HepG2 (cell line): ENCODE measurements around the gene NCMAP. TPM values are rescaled to one million over a fixed set of nuclear protein-coding genes. Genes with fewer than 3 reads are reported as not detected.
"Not testable (repeated sequence)": the region's sequence is repeated elsewhere in the genome, so short reads cannot be mapped to it uniquely, and the experiment has no call there.

Experiments
- CEBPB ChIP-seq: IDR thresholded peaks from 2 replicates; pipeline ENCODE4 v1.6.1; 2011; ENCODE audit warnings: low read depth, low read length, improper control_type of control experiment, borderline replicate concordance
- FOXK1 ChIP-seq: sonication (generic); formaldehyde crosslinking; IDR thresholded peaks from 2 replicates; pipeline ENCODE4 v1.4.0; 2020; ENCODE audit warnings: low read depth, missing genetic modification reagents, borderline replicate concordance
- FOXO1 ChIP-seq: sonication (generic); formaldehyde crosslinking; IDR thresholded peaks from 2 replicates; pipeline ENCODE4 v1.4.0; 2020; ENCODE audit warnings: missing genetic modification reagents
- GABPA ChIP-seq, 2 experiments: IDR thresholded peaks; 2 replicates each; pipeline ENCODE4 v1.6.1; 2011 to 2016; ENCODE audit warnings: low read depth in 2 of 2, low read length in 1 of 2, missing biosample characterization in 1 of 2, missing genetic modification characterization in 1 of 2
- GATAD2A ChIP-seq: IDR thresholded peaks from 2 replicates; pipeline ENCODE4 v1.6.1; 2016
- HNF4A ChIP-seq: sonication (generic); formaldehyde crosslinking; IDR thresholded peaks from 2 replicates; pipeline ENCODE4 v1.4.0; 2020; ENCODE audit warnings: missing genetic modification reagents
- HNF4G ChIP-seq, 2 experiments: sonication (generic) in 1 of 2; formaldehyde crosslinking in 1 of 2; IDR thresholded peaks; 2 replicates each; pipeline versions ENCODE4 v1.4.0 to v1.6.1; 2011 to 2020; ENCODE audit warnings: borderline replicate concordance in 2 of 2, low read depth in 2 of 2, mild to moderate bottlenecking in 2 of 2, low read length in 1 of 2, missing genetic modification reagents in 1 of 2, moderate library complexity in 1 of 2
- KMT2B ChIP-seq: IDR thresholded peaks from 2 replicates; pipeline ENCODE4 v1.6.1; 2016; ENCODE audit warnings: missing genetic modification reagents, missing compliant biosample characterization
- NR2F6 ChIP-seq, 2 experiments: IDR thresholded peaks; 2 replicates each; pipeline ENCODE4 v1.6.1; 2016; ENCODE audit warnings: antibody characterized with exemption in 1 of 2, mild to moderate bottlenecking in 1 of 2
- RXRB ChIP-seq: IDR thresholded peaks from 2 replicates; pipeline ENCODE4 v1.6.1; 2016; ENCODE audit warnings: borderline replicate concordance, missing genetic modification reagents, missing compliant biosample characterization
- SAP130 ChIP-seq: IDR thresholded peaks from 2 replicates; pipeline ENCODE4 v1.6.1; 2016; ENCODE audit warnings: low read depth
- SMAD3 ChIP-seq: sonication (generic); formaldehyde crosslinking; IDR thresholded peaks from 2 replicates; pipeline ENCODE4 v1.4.0; 2020; ENCODE audit warnings: missing genetic modification reagents
- SPEN ChIP-seq: sonication (generic); formaldehyde crosslinking; IDR thresholded peaks from 2 replicates; pipeline ENCODE4 v1.5.1; 2020; ENCODE audit warnings: low read depth, mild to moderate bottlenecking, missing genetic modification reagents
- ZBTB7B ChIP-seq: sonication (generic); formaldehyde crosslinking; IDR thresholded peaks from 2 replicates; pipeline ENCODE4 v1.4.0; 2020; ENCODE audit warnings: missing genetic modification reagents
- ZFX ChIP-seq: sonication (generic); formaldehyde crosslinking; IDR thresholded peaks from 2 replicates; pipeline ENCODE4 v1.4.0; 2020; ENCODE audit warnings: mild to moderate bottlenecking, low read depth, missing genetic modification reagents, moderate library complexity
- polyA plus RNA-seq, 8 experiments: library from polyadenylated mRNA; depleted of rRNA in 3 of 8; stranded (reverse) in 7 of 8; unstranded in 1 of 8; fragments of >200 nt; fragmentation: Illumina TruSeq in 4 of 8; extraction: Trizol in 4 of 8; gene quantifications; 2 replicates each; pipeline versions ENCODE4 v1.2.1 to v1.2.3, GENCODE V29; 2011 to 2016; ENCODE audit warnings: low read depth in 4 of 8, missing spikeins in 1 of 8, mixed read lengths in 1 of 8; ENCODE audit not compliant: insufficient read depth in 1 of 8
- total RNA-seq, 5 experiments: library from RNA; depleted of rRNA; stranded (reverse); fragments of >200 nt; fragmentation: Illumina TruSeq; extraction: Trizol; gene quantifications; 2 replicates each; pipeline ENCODE4 v1.2.3, GENCODE V29; 2016; ENCODE audit warnings: low read depth in 1 of 5
- TF ChIP-seq, protein P1 (sequence below): sonication (generic); formaldehyde crosslinking; IDR thresholded peaks from 2 replicates; pipeline ENCODE4 v1.4.0; 2020; ENCODE audit warnings: missing genetic modification reagents
- TF ChIP-seq, protein P2 (sequence below), 2 experiments: fragments of 450-650 bp in 1 of 2; sonication (generic) in 1 of 2; formaldehyde crosslinking; IDR thresholded peaks; 2 replicates each; pipeline versions ENCODE4 v1.5.0 to v1.8.0; 2020 to 2022; ENCODE audit warnings: mild to moderate bottlenecking in 1 of 2, missing genetic modification reagents in 1 of 2
- TF ChIP-seq, protein P3 (sequence below): sonication (generic); formaldehyde crosslinking; IDR thresholded peaks from 2 replicates; pipeline ENCODE4 v1.4.0; 2020; ENCODE audit warnings: missing genetic modification reagents
- TF ChIP-seq, protein P4 (sequence below): IDR thresholded peaks from 2 replicates; pipeline ENCODE4 v1.6.1; 2016; ENCODE audit warnings: missing compliant biosample characterization, missing genetic modification reagents, borderline replicate concordance
- TF ChIP-seq, protein P5 (sequence below): sonication (generic); formaldehyde crosslinking; IDR thresholded peaks from 2 replicates; pipeline ENCODE4 v1.4.0; 2020; ENCODE audit warnings: missing genetic modification reagents

NCMAP gene
- total and polyA plus RNA-seq, 2 of the 13 experiments (the other 11 are each of a cell fraction or from before 2014, with no cell fraction given) = 2.7 to 20.0 TPM

DNA sequence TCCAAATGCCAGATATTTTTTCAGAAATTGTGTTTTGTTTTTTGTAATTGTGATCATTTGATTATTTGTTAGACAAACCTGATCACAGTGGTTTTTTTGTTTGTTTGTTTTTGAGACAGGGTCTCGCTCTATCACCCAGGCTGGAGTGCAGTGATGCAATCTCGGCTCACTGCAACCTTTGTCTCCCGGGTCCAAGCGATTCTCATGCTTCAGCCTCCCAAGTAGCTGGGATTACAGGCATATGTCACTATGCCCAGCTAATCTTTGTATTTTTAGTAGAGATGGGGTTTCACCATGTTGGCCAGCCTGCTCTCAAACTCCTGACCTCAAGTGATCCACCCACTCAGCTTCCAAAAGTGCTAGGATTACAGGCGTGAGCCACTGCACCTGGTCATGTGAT lies 6.7 kb upstream of the NCMAP start (continued):
- TF ChIP-seq NR2F6 (IDR thresholded peaks at IDR 0.05) (peak; percentile 29; the same call in 1 of the 2 replicates), NR2F6 (CRISPR knock-in tag; IDR thresholded peaks at IDR 0.05) (peak; percentile 43; the same call in 1 of the 2 replicates), RXRB (CRISPR knock-in tag) (peak; percentile 55; the same call in 1 of the 2 replicates), GATAD2A (peak; percentile 89), FOXO1 (peak; percentile 64; the same call in 1 of the 2 replicates), SPEN (CRISPR knock-in tag) (peak; percentile 39; the same call in 1 of the 2 replicates), GABPA (CRISPR knock-in tag; IDR thresholded peaks at IDR 0.05; ENCODE audit: low read depth) (peak; percentile 11; the same call in 1 of the 2 replicates), KMT2B (CRISPR knock-in tag) (0 out of 2 replicates have a peak, but pooled peaks have one; percentile 27), SMAD3 (CRISPR knock-in tag) (0 out of 2 replicates have a peak, but pooled peaks have one; percentile 26), CEBPB (peak; percentile 86), HNF4A (CRISPR knock-in tag) (peak; percentile 90), HNF4G (IDR thresholded peaks at IDR 0.05; ENCODE audit: borderline replicate concordance, low read depth, low read length) (peak; percentile 75), HNF4G (CRISPR knock-in tag; IDR thresholded peaks at IDR 0.05; ENCODE audit: borderline replicate concordance, low read depth) (peak; percentile 84; the same call in 1 of the 2 replicates), ZFX (0 out of 2 replicates have a peak, but pooled peaks have one; percentile 23), SAP130 (CRISPR knock-in tag) (peak; percentile 52), ZBTB7B (CRISPR knock-in tag) (0 out of 2 replicates have a peak, but pooled peaks have one; percentile 34), FOXK1 (CRISPR knock-in tag) (peak; percentile 52; the same call in 1 of the 2 replicates)
- TF ChIP-seq, protein P1, sequence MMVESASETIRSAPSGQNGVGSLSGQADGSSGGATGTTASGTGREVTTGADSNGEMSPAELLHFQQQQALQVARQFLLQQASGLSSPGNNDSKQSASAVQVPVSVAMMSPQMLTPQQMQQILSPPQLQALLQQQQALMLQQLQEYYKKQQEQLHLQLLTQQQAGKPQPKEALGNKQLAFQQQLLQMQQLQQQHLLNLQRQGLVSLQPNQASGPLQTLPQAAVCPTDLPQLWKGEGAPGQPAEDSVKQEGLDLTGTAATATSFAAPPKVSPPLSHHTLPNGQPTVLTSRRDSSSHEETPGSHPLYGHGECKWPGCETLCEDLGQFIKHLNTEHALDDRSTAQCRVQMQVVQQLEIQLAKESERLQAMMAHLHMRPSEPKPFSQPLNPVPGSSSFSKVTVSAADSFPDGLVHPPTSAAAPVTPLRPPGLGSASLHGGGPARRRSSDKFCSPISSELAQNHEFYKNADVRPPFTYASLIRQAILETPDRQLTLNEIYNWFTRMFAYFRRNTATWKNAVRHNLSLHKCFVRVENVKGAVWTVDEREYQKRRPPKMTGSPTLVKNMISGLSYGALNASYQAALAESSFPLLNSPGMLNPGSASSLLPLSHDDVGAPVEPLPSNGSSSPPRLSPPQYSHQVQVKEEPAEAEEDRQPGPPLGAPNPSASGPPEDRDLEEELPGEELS (CRISPR knock-in tag) = peak; percentile 80
- TF ChIP-seq, protein P2, sequence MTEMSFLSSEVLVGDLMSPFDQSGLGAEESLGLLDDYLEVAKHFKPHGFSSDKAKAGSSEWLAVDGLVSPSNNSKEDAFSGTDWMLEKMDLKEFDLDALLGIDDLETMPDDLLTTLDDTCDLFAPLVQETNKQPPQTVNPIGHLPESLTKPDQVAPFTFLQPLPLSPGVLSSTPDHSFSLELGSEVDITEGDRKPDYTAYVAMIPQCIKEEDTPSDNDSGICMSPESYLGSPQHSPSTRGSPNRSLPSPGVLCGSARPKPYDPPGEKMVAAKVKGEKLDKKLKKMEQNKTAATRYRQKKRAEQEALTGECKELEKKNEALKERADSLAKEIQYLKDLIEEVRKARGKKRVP (CRISPR knock-in tag; IDR thresholded peaks at IDR 0.05) = peak in 1 of 2 experiments; percentile 94; a peak in 2 of 4 replicates
- TF ChIP-seq, protein P3, sequence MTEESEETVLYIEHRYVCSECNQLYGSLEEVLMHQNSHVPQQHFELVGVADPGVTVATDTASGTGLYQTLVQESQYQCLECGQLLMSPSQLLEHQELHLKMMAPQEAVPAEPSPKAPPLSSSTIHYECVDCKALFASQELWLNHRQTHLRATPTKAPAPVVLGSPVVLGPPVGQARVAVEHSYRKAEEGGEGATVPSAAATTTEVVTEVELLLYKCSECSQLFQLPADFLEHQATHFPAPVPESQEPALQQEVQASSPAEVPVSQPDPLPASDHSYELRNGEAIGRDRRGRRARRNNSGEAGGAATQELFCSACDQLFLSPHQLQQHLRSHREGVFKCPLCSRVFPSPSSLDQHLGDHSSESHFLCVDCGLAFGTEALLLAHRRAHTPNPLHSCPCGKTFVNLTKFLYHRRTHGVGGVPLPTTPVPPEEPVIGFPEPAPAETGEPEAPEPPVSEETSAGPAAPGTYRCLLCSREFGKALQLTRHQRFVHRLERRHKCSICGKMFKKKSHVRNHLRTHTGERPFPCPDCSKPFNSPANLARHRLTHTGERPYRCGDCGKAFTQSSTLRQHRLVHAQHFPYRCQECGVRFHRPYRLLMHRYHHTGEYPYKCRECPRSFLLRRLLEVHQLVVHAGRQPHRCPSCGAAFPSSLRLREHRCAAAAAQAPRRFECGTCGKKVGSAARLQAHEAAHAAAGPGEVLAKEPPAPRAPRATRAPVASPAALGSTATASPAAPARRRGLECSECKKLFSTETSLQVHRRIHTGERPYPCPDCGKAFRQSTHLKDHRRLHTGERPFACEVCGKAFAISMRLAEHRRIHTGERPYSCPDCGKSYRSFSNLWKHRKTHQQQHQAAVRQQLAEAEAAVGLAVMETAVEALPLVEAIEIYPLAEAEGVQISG (CRISPR knock-in tag) = peak; percentile 44; the same call in 1 of the 2 replicates
- TF ChIP-seq, protein P4, sequence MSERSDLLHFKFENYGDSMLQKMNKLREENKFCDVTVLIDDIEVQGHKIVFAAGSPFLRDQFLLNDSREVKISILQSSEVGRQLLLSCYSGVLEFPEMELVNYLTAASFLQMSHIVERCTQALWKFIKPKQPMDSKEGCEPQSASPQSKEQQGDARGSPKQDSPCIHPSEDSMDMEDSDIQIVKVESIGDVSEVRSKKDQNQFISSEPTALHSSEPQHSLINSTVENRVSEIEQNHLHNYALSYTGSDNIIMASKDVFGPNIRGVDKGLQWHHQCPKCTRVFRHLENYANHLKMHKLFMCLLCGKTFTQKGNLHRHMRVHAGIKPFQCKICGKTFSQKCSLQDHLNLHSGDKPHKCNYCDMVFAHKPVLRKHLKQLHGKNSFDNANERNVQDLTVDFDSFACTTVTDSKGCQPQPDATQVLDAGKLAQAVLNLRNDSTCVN (CRISPR knock-in tag) = peak; percentile 76; the same call in 1 of the 2 replicates
- TF ChIP-seq, protein P5, sequence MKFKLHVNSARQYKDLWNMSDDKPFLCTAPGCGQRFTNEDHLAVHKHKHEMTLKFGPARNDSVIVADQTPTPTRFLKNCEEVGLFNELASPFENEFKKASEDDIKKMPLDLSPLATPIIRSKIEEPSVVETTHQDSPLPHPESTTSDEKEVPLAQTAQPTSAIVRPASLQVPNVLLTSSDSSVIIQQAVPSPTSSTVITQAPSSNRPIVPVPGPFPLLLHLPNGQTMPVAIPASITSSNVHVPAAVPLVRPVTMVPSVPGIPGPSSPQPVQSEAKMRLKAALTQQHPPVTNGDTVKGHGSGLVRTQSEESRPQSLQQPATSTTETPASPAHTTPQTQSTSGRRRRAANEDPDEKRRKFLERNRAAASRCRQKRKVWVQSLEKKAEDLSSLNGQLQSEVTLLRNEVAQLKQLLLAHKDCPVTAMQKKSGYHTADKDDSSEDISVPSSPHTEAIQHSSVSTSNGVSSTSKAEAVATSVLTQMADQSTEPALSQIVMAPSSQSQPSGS (CRISPR knock-in tag) = peak; percentile 72
- not testable (repeated sequence) for TF ChIP-seq GABPA (IDR thresholded peaks at IDR 0.05; ENCODE audit: low read depth, low read length)
